IPS-18a (cell line): Measurements from ENCODE around the gene CCDC61.

ENCODE experiments used
- H3K27ac ChIP-seq: one replicate; pipeline ENCODE4 v1.5.1; 2013; ENCODE audit warnings: low read length
- H3K27me3 ChIP-seq: one replicate; pipeline ENCODE4 v1.6.1; 2013; ENCODE audit warnings: mild to moderate bottlenecking, low read length; ENCODE audit not compliant: control insufficient read depth, insufficient read depth
- H3K36me3 ChIP-seq: one replicate; pipeline ENCODE4 v1.6.1; 2013; ENCODE audit warnings: low read depth, low read length; ENCODE audit not compliant: control insufficient read depth
- H3K4me1 ChIP-seq: one replicate; pipeline ENCODE4 v1.6.1; 2013; ENCODE audit warnings: low read depth, low read length; ENCODE audit not compliant: control insufficient read depth
- H3K4me3 ChIP-seq: one replicate; pipeline ENCODE4 v1.5.1; 2013; ENCODE audit warnings: low read length
- H3K9ac ChIP-seq: one replicate; pipeline ENCODE4 v1.6.1; 2013; ENCODE audit warnings: mild to moderate bottlenecking, low read length, moderate library complexity
- H3K9me3 ChIP-seq: one replicate; pipeline ENCODE4 v1.6.1; 2013; ENCODE audit warnings: low read depth, low read length; ENCODE audit not compliant: control insufficient read depth

Gene CCDC61

GRCh38 chr19:45994998-45995714 is at the start of gene CCDC61:
Gene CCDC61, plus strand, starts transcription at chr19:45995467. Its CDS starts 7,552 bp downstream, at chr19:46003019.
- peaks cover 3% of the 10 kb centered on the region for H3K27me3 ChIP-seq
- H3K27ac ChIP-seq: peak within 1 kb of the TSS; percentile 16
- no peaks in the 10 kb centered on the region for H3K9me3 ChIP-seq
- peak within 1 kb of the TSS; percentile 62 for H3K9ac ChIP-seq
- peaks cover 2% of the 10 kb centered on the region for H3K4me1 ChIP-seq
- H3K36me3 ChIP-seq: no peaks in the 10 kb centered on the region
- peak within 1 kb of the TSS; percentile 84 for H3K4me3 ChIP-seq

GRCh38 chr19:45947926-45948325 is 47.3 kb upstream of the CCDC61 start:
- Histone ChIP-seq H3K4me3 (no peak overlapping the region), H3K36me3 (no peaks in the 10 kb centered on the region), H3K9me3 (no peaks in the 10 kb centered on the region), H3K27ac (no peak overlapping the region), H3K27me3 (no peaks in the 10 kb centered on the region), H3K4me1 (peaks cover 4% of the 10 kb centered on the region), H3K9ac (no peak overlapping the region)

GRCh38 chr19:45952341-45952685 is 43.0 kb upstream of the CCDC61 start:
- H3K4me3 ChIP-seq: peak overlapping the region; percentile 71
- no peaks in the 10 kb centered on the region for H3K27me3 ChIP-seq

GRCh38 chr19:45952686-45953505 is 42.4 kb upstream of the CCDC61 start:
- Histone ChIP-seq H3K4me1 (peaks cover 12% of the 10 kb centered on the region), H3K4me3 (peak overlapping the region; percentile 71), H3K36me3 (no peaks in the 10 kb centered on the region), H3K9ac (peak overlapping the region; percentile 22), H3K27me3 (no peaks in the 10 kb centered on the region), H3K9me3 (no peaks in the 10 kb centered on the region), H3K27ac (peak overlapping the region; percentile 56)

More at GRCh38 chr19:45952341-45952685, 43.0 kb upstream of the CCDC61 start:
- H3K27ac ChIP-seq: no peak overlapping the region
- no peaks in the 10 kb centered on the region for H3K36me3 ChIP-seq
- H3K4me1 ChIP-seq: peaks cover 12% of the 10 kb centered on the region
- no peaks in the 10 kb centered on the region for H3K9me3 ChIP-seq
- no peak overlapping the region for H3K9ac ChIP-seq

GRCh38 chr19:45953676-45954075 is 41.6 kb upstream of the CCDC61 start:
- peak overlapping the region; percentile 56 for H3K27ac ChIP-seq
- no peaks in the 10 kb centered on the region for H3K27me3 ChIP-seq
- no peaks in the 10 kb centered on the region for H3K36me3 ChIP-seq
- no peaks in the 10 kb centered on the region for H3K9me3 ChIP-seq
- H3K9ac ChIP-seq: peak overlapping the region; percentile 22
- H3K4me1 ChIP-seq: peaks cover 12% of the 10 kb centered on the region
- H3K4me3 ChIP-seq: peak overlapping the region; percentile 71

GRCh38 chr19:45954156-45954555 is 41.1 kb upstream of the CCDC61 start:
- Histone ChIP-seq H3K4me3 (no peak overlapping the region), H3K4me1 (peaks cover 12% of the 10 kb centered on the region), H3K9me3 (no peaks in the 10 kb centered on the region), H3K27ac (no peak overlapping the region), H3K9ac (no peak overlapping the region), H3K27me3 (no peaks in the 10 kb centered on the region), H3K36me3 (no peaks in the 10 kb centered on the region)

- Histone ChIP-seq H3K9me3 (no peaks in the 10 kb centered on the region), H3K27ac (no peak overlapping the region), H3K36me3 (no peaks in the 10 kb centered on the region), H3K4me3 (no peak overlapping the region), H3K9ac (no peak overlapping the region), H3K4me1 (peaks cover 17% of the 10 kb centered on the region), H3K27me3 (no peaks in the 10 kb centered on the region)
These were observed 39.2 kb upstream of the CCDC61 start for GRCh38 chr19:45955905-45956608.

GRCh38 chr19:45958320-45958719 is 36.9 kb upstream of the CCDC61 start:
- no peak overlapping the region for H3K4me3 ChIP-seq
- no peak overlapping the region for H3K27ac ChIP-seq
- no peaks in the 10 kb centered on the region for H3K36me3 ChIP-seq
- no peaks in the 10 kb centered on the region for H3K9me3 ChIP-seq
- no peaks in the 10 kb centered on the region for H3K27me3 ChIP-seq
- peaks cover 11% of the 10 kb centered on the region for H3K4me1 ChIP-seq
- H3K9ac ChIP-seq: no peak overlapping the region

GRCh38 chr19:45958769-45959516 is 36.3 kb upstream of the CCDC61 start:
- H3K27ac ChIP-seq: no peak overlapping the region
- H3K4me3 ChIP-seq: no peak overlapping the region
- no peaks in the 10 kb centered on the region for H3K27me3 ChIP-seq
- no peaks in the 10 kb centered on the region for H3K36me3 ChIP-seq
- H3K9ac ChIP-seq: no peak overlapping the region
- no peaks in the 10 kb centered on the region for H3K9me3 ChIP-seq
- peaks cover 5% of the 10 kb centered on the region for H3K4me1 ChIP-seq

GRCh38 chr19:45959517-45960025 is 35.7 kb upstream of the CCDC61 start:
- Histone ChIP-seq H3K9ac (no peak overlapping the region), H3K27ac (no peak overlapping the region), H3K4me1 (peaks cover 4% of the 10 kb centered on the region), H3K27me3 (no peaks in the 10 kb centered on the region), H3K9me3 (no peaks in the 10 kb centered on the region), H3K36me3 (no peaks in the 10 kb centered on the region), H3K4me3 (no peak overlapping the region)
